Urinary bladder (tissue), 4 donors: Measurements from ENCODE around the gene TTC39A. TPM values are rescaled to one million over a fixed set of nuclear protein-coding genes. Genes with fewer than 3 reads are reported as not detected.
"Not testable (repeated sequence)": the region's sequence is repeated elsewhere in the genome, so short reads cannot be mapped to it uniquely, and the experiment has no call there.

Experiments used
- DNase-seq: peaks from one replicate; pipeline ENCODE4 v3.0.0-alpha.2; 2015; ENCODE audit errors: extremely low spot score
- H3K27ac ChIP-seq: one replicate; pipeline ENCODE4 v1.5.1; 2013; ENCODE audit warnings: low read depth, mild to moderate bottlenecking, moderate library complexity
- H3K36me3 ChIP-seq: one replicate; pipeline ENCODE4 v1.6.1; 2013; ENCODE audit warnings: mild to moderate bottlenecking, moderate library complexity; ENCODE audit not compliant: insufficient read depth
- H3K4me1 ChIP-seq: one replicate; pipeline ENCODE4 v1.6.1; 2013; ENCODE audit warnings: mild to moderate bottlenecking, moderate library complexity; ENCODE audit not compliant: insufficient read depth
- H3K4me3 ChIP-seq: one replicate; pipeline ENCODE4 v1.5.1; 2013; ENCODE audit warnings: low read depth, low read length
- WGBS: extraction: QIAGEN DNeasy Blood & Tissue Kit; methylation state at CpG from one replicate; pipeline ENCODE4 v1.1.7; 2013; 5-methylcytosine and 5-hydroxymethylcytosine counted together
- polyA plus RNA-seq: library from polyadenylated mRNA; stranded (reverse); fragments of 200-250 nt; gene quantifications from one replicate; pipeline ENCODE4 v1.2.3, GENCODE V29; 2013
- total RNA-seq: library from RNA; depleted of rRNA; stranded (reverse); fragments of >200 nt; gene quantifications from one replicate; pipeline ENCODE4 v1.2.3, GENCODE V29; 2014
- donor health status: healthy with polysubstance abuse.
- donor health status: healthy.

The TTC39A gene
- total and polyA plus RNA-seq, 2 donors, result 2.5 to 4.1 TPM

DNA sequence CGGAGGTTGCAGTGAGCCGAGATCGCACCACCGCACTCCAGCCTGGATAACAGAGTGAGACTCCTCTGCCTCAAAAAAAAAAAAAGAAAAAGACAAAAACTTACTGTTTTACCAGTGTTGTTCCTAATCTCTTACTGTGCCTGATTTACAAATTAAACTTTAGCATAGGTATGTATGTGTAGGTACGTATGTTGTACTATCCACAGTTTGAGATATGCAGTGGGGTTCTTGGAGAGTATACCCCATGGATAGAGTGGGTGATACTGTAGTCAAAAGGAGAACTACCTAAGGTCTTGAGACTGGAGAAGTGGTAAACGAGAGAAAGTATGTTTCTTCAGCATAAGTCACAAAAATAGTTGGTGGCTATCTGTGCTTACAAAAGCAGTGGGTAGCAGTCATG, 55.7 kb downstream of the TTC39A start:
- Histone ChIP-seq H3K36me3 (peaks cover 2% of the 10 kb centered on the region), H3K4me3 (no peak overlapping the region), H3K4me1 (no peaks in the 10 kb centered on the region), H3K27ac (no peak overlapping the region)
- 96% methylated on average over 6 of the region's 6 CpGs for WGBS
- DNase-seq, result no peak

DNA sequence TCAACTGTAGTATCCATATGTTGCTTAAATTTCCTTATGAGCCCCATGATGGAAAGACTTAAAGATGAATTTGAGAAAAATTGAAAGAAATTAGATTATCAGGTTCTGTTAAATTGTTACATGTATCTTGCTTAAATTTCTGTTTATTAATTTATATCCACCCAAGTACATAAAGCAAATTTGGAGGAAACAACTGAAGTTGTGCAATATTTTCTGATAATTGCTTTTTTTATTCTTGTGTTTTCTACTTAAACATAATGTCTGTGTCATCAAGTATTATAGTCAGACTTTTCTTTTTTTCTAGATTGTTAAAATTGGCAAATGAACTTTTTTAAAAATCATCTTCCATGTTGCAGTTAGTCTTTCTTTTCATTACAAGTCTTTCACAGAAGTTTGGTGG, 57.4 kb downstream of the TTC39A start:
- no peaks in the 10 kb centered on the region for H3K4me1 ChIP-seq
- H3K27ac ChIP-seq, result no peak overlapping the region
- peaks cover 2% of the 10 kb centered on the region for H3K36me3 ChIP-seq
- no peak for DNase-seq
- H3K4me3 ChIP-seq, result no peak overlapping the region

DNA sequence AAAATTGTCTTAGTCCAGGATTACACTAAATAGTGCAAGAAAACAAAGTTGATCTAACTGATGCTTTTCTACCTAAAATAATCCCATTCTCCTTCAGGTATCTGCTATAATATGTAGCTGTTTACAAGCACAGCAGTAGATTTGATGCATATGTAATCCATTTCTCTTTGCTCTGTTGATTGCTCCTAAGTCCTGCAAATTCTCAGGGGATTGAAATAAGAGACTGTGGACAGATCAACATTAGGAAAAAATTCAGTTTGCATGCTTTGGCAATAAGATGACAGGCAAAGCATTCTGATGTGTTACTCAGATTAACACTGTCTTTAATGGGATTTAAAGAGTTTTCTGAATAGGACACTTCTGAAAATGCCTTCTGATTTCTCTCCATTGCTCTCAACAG, 59.6 kb downstream of the TTC39A start:
- no peak overlapping the region for H3K4me3 ChIP-seq
- DNase-seq, result no peak
- no peak overlapping the region for H3K27ac ChIP-seq
- H3K36me3 ChIP-seq, result peaks cover 2% of the 10 kb centered on the region
- no peaks in the 10 kb centered on the region for H3K4me1 ChIP-seq

DNA sequence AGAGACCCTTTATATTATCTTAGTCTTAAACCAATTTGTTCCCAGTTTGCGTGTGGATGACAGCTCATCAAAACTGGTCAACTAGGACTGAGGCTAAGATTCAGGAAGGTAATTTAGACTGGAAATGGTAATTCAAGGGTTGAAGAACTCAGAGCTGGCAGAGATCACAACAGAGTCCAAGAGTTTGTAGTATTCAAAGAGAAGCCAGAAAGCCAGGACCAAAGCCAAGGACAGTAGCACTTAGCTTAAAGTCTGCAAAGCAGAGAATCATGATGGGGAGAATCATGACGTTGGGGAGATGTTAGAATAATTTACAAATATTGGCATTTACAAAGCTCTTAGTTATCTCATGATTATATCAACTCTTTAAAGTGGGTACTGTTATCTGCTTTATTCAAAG, 61.7 kb downstream of the TTC39A start:
- no peak overlapping the region for H3K4me3 ChIP-seq
- 44% methylated on average over 2 of the region's 2 CpGs for WGBS
- no peak for DNase-seq
- H3K36me3 ChIP-seq, result peaks cover 2% of the 10 kb centered on the region
- no peaks in the 10 kb centered on the region for H3K4me1 ChIP-seq
- H3K27ac ChIP-seq, result no peak overlapping the region

DNA sequence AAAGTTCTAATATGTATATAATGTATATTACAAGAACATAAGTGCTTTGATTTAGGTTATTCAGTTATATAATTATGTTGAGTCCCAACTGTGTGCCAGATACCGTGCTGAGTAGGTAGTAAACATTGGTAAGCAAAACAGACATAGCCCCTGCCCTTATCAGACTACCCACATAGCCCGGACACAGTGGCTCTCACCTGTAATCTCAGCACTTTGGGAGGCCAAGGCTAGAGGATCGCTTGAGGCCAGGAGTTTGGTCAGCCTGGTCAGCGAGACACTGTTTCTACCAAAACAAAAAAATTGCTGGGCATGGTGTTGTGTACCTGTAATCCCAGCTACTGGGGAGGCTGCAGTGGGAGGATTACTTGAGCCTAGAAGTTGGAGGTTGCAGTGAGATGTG, 63.6 kb downstream of the TTC39A start:
- Histone ChIP-seq H3K36me3 (peaks cover 2% of the 10 kb centered on the region), H3K4me3 (no peak overlapping the region), H3K4me1 (no peaks in the 10 kb centered on the region), H3K27ac (no peak overlapping the region)
- DNase-seq, result no peak
- WGBS, result 98% methylated on average over 4 of the region's 4 CpGs

DNA sequence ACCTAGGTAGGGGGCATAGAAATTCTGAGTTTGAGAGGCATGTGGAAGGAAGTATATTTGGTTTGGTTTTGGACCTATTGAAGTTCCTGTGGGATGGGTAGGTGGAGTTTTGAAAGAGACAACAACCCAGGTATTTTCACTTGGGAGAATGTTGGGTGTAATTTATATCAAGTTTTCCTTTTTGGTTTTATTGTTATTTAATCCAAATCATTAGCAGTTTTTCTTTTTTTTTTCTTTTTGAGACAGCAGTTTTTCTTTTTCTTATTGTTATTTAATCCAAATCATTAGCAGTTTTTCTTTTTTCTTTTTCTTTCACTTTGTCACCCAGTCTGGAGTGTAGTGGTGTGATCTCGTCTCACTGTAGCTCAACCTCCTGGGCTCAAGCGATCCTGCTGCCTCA, 64.2 kb downstream of the TTC39A start:
- H3K27ac ChIP-seq, result no peak overlapping the region
- no peaks in the 10 kb centered on the region for H3K4me1 ChIP-seq
- peaks cover 2% of the 10 kb centered on the region for H3K36me3 ChIP-seq
- H3K4me3 ChIP-seq, result no peak overlapping the region
- no peak for DNase-seq
- 98% methylated on average over 2 of the region's 2 CpGs for WGBS

DNA sequence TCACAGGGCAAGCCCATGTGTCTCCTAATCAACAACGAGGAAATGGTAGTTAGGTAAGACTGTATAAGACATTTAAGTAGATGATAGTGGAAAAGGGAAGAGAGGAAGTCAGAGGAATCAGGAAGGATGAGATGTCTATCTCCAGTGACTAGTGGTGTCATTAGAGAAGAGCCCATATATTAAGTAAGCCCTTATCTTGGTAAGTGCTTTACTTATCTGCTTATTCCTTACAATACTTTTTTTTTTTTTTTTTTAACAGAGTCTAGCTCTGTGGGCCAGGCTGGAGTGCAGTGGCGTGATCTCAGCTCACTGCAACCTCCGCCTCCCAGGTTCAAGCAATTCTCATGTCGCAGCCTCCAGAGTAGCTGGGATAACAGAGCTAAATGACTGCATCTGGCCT, 64.7 kb downstream of the TTC39A start:
- no peak for DNase-seq
- H3K4me3 ChIP-seq, result no peak overlapping the region
- WGBS, result 85% methylated on average over 4 of the region's 4 CpGs
- H3K4me1 ChIP-seq, result no peaks in the 10 kb centered on the region
- peaks cover 2% of the 10 kb centered on the region for H3K36me3 ChIP-seq
- H3K27ac ChIP-seq, result no peak overlapping the region

DNA sequence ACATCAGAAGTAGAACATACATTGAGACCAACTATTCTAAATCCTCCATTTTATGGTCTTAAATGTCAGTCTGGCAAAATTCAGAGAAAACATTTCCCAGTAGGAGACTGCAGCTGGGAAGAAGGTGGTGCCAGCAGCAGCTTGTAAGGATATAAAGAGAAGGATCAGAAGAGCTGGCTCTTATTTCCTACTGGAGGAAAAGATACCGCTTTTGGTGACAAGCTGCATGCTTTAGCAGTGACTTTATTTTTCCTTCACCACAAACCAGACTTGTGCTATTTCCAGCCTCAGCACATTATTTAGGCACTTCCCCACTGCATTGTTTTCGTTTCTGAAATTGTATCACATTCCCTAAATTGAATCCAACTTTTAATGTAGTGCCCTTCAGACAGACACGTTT, 65.9 kb downstream of the TTC39A start:
- no peak for DNase-seq
- 14% methylated on average over 3 of the region's 3 CpGs for WGBS
- no peaks in the 10 kb centered on the region for H3K4me1 ChIP-seq

DNA sequence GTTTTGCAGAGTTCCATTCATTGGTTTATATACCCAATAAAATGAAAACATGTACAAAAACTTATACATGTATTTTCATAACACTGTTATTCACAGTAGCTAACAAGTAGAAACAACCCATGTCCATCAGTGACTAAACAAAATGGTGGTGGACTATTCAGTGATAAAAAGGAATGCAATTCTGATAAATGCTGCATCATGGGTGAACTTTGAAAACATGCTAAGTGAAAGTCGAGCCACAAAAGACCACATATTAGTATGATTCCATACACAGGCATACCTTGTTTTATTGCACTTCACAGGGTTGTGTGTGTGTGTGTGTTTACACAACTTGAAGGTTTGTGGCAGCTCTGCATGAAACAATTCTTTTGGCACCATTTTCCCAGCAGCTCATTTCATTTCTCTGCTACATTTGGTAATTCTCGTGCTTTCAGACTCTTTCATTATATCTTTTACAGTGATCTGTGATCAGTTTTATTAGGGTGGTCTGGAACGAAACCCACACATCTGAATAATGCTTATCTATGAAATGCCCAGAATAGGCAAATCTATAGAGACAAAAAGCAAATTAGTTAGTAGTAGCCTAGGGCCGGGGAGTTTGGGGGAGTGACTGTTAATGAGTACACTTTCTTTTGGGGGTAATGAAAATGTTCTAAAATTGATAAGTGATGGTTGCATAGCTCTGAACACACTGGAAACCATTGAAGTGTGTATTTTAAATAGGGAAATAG, 67.0 kb downstream of the TTC39A start:
- no peaks in the 10 kb centered on the region for H3K36me3 ChIP-seq
- no peak overlapping the region for H3K4me3 ChIP-seq
- H3K27ac ChIP-seq, result no peak overlapping the region
- peaks cover 3% of the 10 kb centered on the region for H3K4me1 ChIP-seq
- DNase-seq, result no peak
- 79% methylated on average over 4 of the region's 4 CpGs for WGBS

More for the DNA sequence above, 65.9 kb downstream of the TTC39A start:
- no peak overlapping the region for H3K4me3 ChIP-seq
- no peaks in the 10 kb centered on the region for H3K36me3 ChIP-seq
- no peak overlapping the region for H3K27ac ChIP-seq

DNA sequence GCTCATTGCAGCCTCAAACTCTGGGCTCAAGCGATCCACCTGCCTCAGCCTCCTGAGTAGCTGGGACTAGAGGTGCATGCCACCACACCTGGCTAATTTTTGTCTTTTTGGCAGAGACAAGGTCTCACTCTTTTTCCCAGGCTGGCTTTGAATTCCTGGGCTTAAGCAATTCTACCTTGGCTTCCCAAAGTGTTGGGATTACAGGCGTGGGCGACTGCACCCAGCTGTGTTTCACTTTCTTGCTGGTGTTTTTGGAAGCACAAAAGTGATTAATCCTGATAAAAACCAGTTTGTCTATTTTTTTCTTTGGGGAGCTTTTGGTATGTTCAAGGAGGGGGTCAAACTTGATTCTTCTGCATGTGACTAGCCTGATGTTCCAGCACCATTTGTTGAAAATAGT, 75.0 kb downstream of the TTC39A start:
- WGBS, result 82% methylated on average over 3 of the region's 3 CpGs
- Histone ChIP-seq H3K36me3 (no peaks in the 10 kb centered on the region), H3K4me1 (peaks cover 3% of the 10 kb centered on the region), H3K4me3 (no peak overlapping the region), H3K27ac (no peak overlapping the region)
- no peak for DNase-seq

DNA sequence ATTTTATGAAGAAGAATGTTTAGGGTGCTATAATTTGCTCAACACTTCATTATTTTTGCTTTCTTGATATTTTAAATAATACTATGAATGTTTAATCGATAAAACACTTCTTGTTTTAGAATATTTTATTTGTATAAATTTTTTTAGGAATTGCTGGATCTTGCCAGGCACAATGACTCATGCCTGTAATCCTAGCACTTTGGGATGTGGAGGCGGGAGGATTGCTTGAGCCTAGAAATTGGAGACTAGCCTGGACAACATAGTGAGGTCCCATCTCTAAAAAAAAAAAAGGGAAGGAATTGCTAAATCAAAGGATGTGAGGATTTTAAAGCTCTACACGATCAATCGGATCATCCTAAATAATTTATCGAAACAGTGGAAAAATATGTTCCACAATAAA, 76.7 kb downstream of the TTC39A start:
- Histone ChIP-seq H3K4me1 (no peaks in the 10 kb centered on the region), H3K27ac (no peak overlapping the region), H3K36me3 (no peaks in the 10 kb centered on the region), H3K4me3 (no peak overlapping the region)
- 78% methylated on average over 5 of the region's 5 CpGs for WGBS
- DNase-seq, result no peak

DNA sequence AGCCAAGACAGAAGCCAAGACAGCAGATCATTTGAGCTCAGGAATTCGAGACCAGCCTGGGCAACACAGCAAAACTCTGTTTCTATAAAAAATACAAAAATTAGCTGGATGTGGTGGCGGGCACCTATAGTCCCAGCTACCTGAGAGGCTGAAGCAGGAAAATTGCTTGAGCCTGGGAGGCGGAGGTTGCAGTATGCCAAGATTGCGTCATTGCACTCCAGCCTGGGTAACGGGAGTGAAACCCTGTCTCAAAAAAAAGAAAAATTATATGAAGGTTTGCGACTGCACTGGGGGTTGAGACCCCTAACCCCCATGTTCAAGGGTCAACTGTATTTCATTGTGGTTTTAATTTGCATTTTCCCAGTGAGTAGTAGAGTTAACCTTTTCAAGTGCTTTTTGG, 78.0 kb downstream of the TTC39A start:
- Histone ChIP-seq H3K4me1 (no peaks in the 10 kb centered on the region), H3K36me3 (no peaks in the 10 kb centered on the region), H3K27ac (no peak overlapping the region), H3K4me3 (no peak overlapping the region)
- WGBS, result 95% methylated on average over 6 of the region's 6 CpGs
- no peak for DNase-seq

DNA sequence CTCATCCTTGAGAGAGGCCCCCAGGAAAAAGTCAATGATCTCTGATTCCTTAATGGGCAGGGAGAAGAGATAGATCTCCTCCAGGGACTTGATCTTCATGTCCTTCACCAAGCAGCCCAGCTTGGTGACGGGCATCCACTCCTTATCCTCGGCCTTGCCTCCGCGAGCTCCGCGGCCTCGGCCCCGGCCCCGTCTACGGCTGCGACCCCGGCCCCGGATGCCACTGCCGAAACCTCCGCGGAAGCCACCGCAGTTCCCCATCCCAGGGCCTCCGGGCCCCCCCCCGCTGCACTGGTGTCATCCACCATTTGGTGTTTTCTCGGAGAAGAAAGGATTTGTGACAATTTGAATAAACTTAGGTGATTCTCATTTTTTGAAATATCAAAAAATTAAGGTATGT, 79.2 kb downstream of the TTC39A start:
- not testable (repeated sequence) for DNase-seq, H3K4me3 ChIP-seq, H3K27ac ChIP-seq, H3K4me1 ChIP-seq, H3K36me3 ChIP-seq
- WGBS, result 99% methylated on average over 20 of the region's 20 CpGs

DNA sequence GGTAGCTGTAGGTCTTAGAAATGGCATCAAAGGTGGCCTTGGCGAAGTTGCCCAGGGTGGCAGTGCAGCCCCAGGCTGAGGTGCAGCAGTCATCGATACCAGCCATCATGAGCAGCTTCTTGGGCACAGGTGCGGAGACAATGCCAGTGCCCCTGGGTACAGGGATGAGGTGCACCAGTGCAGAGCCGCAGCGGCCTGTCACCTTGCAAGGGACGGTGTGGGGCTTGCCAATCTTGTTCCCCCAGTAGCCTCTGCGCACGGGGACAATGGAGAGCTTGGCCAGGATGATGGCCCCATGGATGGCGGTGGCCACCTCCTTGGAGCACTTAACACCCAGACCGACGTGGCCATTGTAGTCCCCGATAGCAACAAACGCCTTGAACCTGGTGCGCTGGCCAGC, 79.6 kb downstream of the TTC39A start:
- not testable (repeated sequence) for DNase-seq, H3K4me1 ChIP-seq, H3K36me3 ChIP-seq, H3K4me3 ChIP-seq, H3K27ac ChIP-seq
- 98% methylated on average over 14 of the region's 14 CpGs for WGBS

DNA sequence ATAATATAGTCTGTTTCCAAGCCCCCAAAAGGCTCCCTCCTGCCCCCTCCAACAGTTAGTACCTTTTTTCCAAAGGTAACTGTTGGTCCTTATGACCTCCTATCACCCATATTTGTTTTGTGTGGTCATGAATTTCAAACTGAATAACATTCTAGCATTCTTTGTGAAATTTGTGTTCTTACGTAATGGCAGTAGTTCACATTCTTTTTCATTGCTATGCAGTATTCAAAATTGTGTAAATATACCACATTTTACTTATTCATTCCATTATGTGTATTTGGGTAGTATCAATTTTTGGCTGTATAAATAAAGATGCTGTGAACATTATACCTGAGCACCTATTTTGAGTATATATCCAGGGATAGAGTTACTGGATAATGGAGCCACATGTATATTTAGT, 80.9 kb downstream of the TTC39A start:
- Histone ChIP-seq H3K36me3 (no peaks in the 10 kb centered on the region), H3K4me1 (no peaks in the 10 kb centered on the region), H3K4me3 (no peak overlapping the region), H3K27ac (no peak overlapping the region)
- WGBS, result 98% methylated on average over 1 of the region's 1 CpG
- no peak for DNase-seq
